Neural progenitor cell (in vitro differentiated cells): ENCODE measurements around the gene SAC3D1. TPM values are rescaled to one million over a fixed set of nuclear protein-coding genes. Genes with fewer than 3 reads are reported as not detected.

Experiments
- DNase-seq: peaks from one replicate; pipeline ENCODE4 v3.0.0-alpha.2; 2016; ENCODE audit warnings: low spot score
- H2AFZ ChIP-seq: fragments of 200-600 bp; sonication (generic); replicated peaks from 2 replicates; pipeline ENCODE4 v1.6.1; 2016; ENCODE audit warnings: antibody characterized with exemption
- H3F3A ChIP-seq: fragments of 200-600 bp; sonication (generic); 2 replicates; pipeline ENCODE4 v1.6.1; 2016; ENCODE audit warnings: antibody characterized with exemption, low read depth
- H3K27ac ChIP-seq: fragments of 200-600 bp; sonication (generic); 2 replicates; pipeline ENCODE4 v1.5.1; 2016; ENCODE audit warnings: mild to moderate bottlenecking
- H3K27me3 ChIP-seq: fragments of 200-600 bp; sonication (generic); 2 replicates; pipeline ENCODE4 v1.6.1; 2016; ENCODE audit warnings: mild to moderate bottlenecking, moderate library complexity
- H3K36me3 ChIP-seq: fragments of 200-600 bp; sonication (generic); 2 replicates; pipeline ENCODE4 v1.5.1; 2016
- H3K4me1 ChIP-seq: fragments of 200-600 bp; sonication (generic); 2 replicates; pipeline ENCODE4 v1.6.1; 2016; ENCODE audit warnings: mixed run types
- H3K4me2 ChIP-seq: fragments of 200-600 bp; sonication (generic); 2 replicates; pipeline ENCODE4 v1.6.1; 2016
- H3K4me3 ChIP-seq: fragments of 200-600 bp; sonication (generic); 2 replicates; pipeline ENCODE4 v1.5.1; 2016
- H3K79me2 ChIP-seq: fragments of 200-600 bp; sonication (generic); 2 replicates; pipeline ENCODE4 v1.6.1; 2016; ENCODE audit warnings: low read depth
- H3K9ac ChIP-seq: fragments of 200-600 bp; sonication (generic); 2 replicates; pipeline ENCODE4 v1.6.1; 2016
- H3K9me3 ChIP-seq: fragments of 200-600 bp; sonication (generic); 2 replicates; pipeline ENCODE4 v1.5.1; 2016; ENCODE audit warnings: low read depth
- H4K20me1 ChIP-seq: fragments of 200-600 bp; sonication (generic); 2 replicates; pipeline ENCODE4 v1.6.1; 2016; ENCODE audit warnings: low read depth
- H3K27ac Mint-ChIP-seq: 3 replicates; pipeline ENCODE4 v1.8.0; 2021; ENCODE audit warnings: mixed read lengths
- H3K27me3 Mint-ChIP-seq: 2 replicates; pipeline ENCODE4 v1.8.0; 2022; ENCODE audit warnings: low read depth, mild to moderate bottlenecking, inconsistent platforms, moderate library complexity, mixed read lengths; ENCODE audit not compliant: insufficient read depth
- H3K36me3 Mint-ChIP-seq: 3 replicates; pipeline ENCODE4 v1.8.0; 2021; ENCODE audit warnings: mixed read lengths
- H3K4me1 Mint-ChIP-seq: 3 replicates; pipeline ENCODE4 v1.8.0; 2021; ENCODE audit warnings: mixed read lengths
- H3K4me3 Mint-ChIP-seq: 3 replicates; pipeline ENCODE4 v1.8.0; 2021; ENCODE audit warnings: mild to moderate bottlenecking, moderate library complexity, mixed read lengths
- H3K9me3 Mint-ChIP-seq: 3 replicates; pipeline ENCODE4 v1.8.0; 2020; ENCODE audit warnings: mixed read lengths
- EZH2 ChIP-seq: fragments of 200-600 bp; sonication (generic); IDR thresholded peaks from 2 replicates; pipeline ENCODE4 v1.6.1; 2017; ENCODE audit warnings: antibody characterized with exemption, mild to moderate bottlenecking, moderate library complexity
- EZH2phosphoT487 ChIP-seq: fragments of 200-600 bp; sonication (generic); IDR thresholded peaks from 2 replicates; pipeline ENCODE4 v1.6.1; 2017; ENCODE audit warnings: antibody characterized with exemption
- total RNA-seq: library from RNA; depleted of rRNA; stranded (reverse); fragments of >200 nt; gene quantifications from 2 replicates; pipeline ENCODE4 v1.2.3, GENCODE V29; 2015; ENCODE audit warnings: low replicate concordance
- TF ChIP-seq, protein P1 (sequence below): fragments of 200-600 bp; sonication (generic); IDR thresholded peaks from 2 replicates; pipeline ENCODE4 v1.5.1; 2017; ENCODE audit warnings: antibody characterized with exemption, mild to moderate bottlenecking

The SAC3D1 gene
- total RNA-seq, 1 donor from 2014 or later: 3.0 TPM

DNA sequence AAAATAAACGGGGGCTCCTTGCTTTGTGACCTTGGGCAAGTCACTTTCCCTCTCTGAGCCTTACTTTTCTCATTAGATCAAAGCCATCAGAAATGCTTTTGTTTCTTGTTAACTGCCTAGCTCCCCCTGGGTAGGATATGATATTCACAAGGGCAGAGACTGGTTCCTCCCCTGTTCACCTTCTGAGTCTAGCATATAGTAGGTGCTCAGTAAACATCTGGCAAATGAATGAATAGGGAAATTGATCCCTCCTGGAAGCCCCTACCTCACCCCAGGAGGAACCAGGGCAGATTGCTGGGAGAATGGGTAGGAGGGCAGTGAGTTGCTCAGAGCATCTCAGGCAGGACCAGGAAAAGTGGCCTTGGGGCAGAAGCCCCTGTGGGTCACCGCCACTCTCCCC, 6.6 kb upstream of the SAC3D1 start:
- Histone ChIP-seq H3K9ac (no peak overlapping the region), H4K20me1 (no peaks in the 10 kb centered on the region), H3F3A (no peaks in the 10 kb centered on the region), H3K36me3 (no peaks in the 10 kb centered on the region), H3K27me3 (no peaks in the 10 kb centered on the region), H3K4me2 (no peak overlapping the region), H3K27ac (no peak overlapping the region), H3K4me1 (no peaks in the 10 kb centered on the region), H3K9me3 (no peaks in the 10 kb centered on the region), H2AFZ (no peak overlapping the region), H3K79me2 (no peaks in the 10 kb centered on the region), H3K4me3 (no peak overlapping the region)
- TF ChIP-seq EZH2phosphoT487 (no peak), EZH2 (no peak)
- TF ChIP-seq, protein P1, sequence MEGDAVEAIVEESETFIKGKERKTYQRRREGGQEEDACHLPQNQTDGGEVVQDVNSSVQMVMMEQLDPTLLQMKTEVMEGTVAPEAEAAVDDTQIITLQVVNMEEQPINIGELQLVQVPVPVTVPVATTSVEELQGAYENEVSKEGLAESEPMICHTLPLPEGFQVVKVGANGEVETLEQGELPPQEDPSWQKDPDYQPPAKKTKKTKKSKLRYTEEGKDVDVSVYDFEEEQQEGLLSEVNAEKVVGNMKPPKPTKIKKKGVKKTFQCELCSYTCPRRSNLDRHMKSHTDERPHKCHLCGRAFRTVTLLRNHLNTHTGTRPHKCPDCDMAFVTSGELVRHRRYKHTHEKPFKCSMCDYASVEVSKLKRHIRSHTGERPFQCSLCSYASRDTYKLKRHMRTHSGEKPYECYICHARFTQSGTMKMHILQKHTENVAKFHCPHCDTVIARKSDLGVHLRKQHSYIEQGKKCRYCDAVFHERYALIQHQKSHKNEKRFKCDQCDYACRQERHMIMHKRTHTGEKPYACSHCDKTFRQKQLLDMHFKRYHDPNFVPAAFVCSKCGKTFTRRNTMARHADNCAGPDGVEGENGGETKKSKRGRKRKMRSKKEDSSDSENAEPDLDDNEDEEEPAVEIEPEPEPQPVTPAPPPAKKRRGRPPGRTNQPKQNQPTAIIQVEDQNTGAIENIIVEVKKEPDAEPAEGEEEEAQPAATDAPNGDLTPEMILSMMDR: no peak
- Mint-ChIP-seq H3K27ac (no peak overlapping the region), H3K9me3 (no peaks in the 10 kb centered on the region), H3K4me1 (no peaks in the 10 kb centered on the region), H3K4me3 (no peak overlapping the region), H3K36me3 (no peaks in the 10 kb centered on the region), H3K27me3 (no peaks in the 10 kb centered on the region)
- DNase-seq: no peak

- Histone ChIP-seq H4K20me1 (no peaks in the 10 kb centered on the region), H3K27ac (no peak overlapping the region), H3K36me3 (no peaks in the 10 kb centered on the region), H3F3A (peaks cover 7% of the 10 kb centered on the region), H3K79me2 (no peaks in the 10 kb centered on the region), H3K4me3 (no peak overlapping the region), H3K4me1 (no peaks in the 10 kb centered on the region), H3K9ac (no peak overlapping the region), H3K4me2 (no peak overlapping the region), H3K9me3 (no peaks in the 10 kb centered on the region), H3K27me3 (no peaks in the 10 kb centered on the region), H2AFZ (no peak overlapping the region)
- H3K27ac Mint-ChIP-seq: no peak overlapping the region
- peaks cover 2% of the 10 kb centered on the region for H3K4me1 Mint-ChIP-seq
- no peak for DNase-seq
- no peaks in the 10 kb centered on the region for H3K36me3 Mint-ChIP-seq
- H3K9me3 Mint-ChIP-seq: no peaks in the 10 kb centered on the region
- H3K4me3 Mint-ChIP-seq: no peak overlapping the region
- no peak for TF ChIP-seq EZH2
- no peak for TF ChIP-seq EZH2phosphoT487
- peaks cover under 1% of the 10 kb centered on the region for H3K27me3 Mint-ChIP-seq
Measured at GRCh38 chr11:65035579-65035978, 5.4 kb upstream of the SAC3D1 start.

- Histone ChIP-seq H3K79me2 (peaks cover 4% of the 10 kb centered on the region), H3K27ac (no peak overlapping the region), H4K20me1 (peaks cover 3% of the 10 kb centered on the region), H3K4me2 (no peak overlapping the region), H3K9ac (no peak overlapping the region), H3F3A (peaks cover 8% of the 10 kb centered on the region), H3K4me3 (no peak overlapping the region), H3K9me3 (no peaks in the 10 kb centered on the region), H3K4me1 (no peaks in the 10 kb centered on the region), H3K36me3 (no peaks in the 10 kb centered on the region), H3K27me3 (no peaks in the 10 kb centered on the region), H2AFZ (no peak overlapping the region)
- Mint-ChIP-seq H3K9me3 (no peaks in the 10 kb centered on the region), H3K36me3 (no peaks in the 10 kb centered on the region), H3K4me1 (peaks cover 2% of the 10 kb centered on the region), H3K27ac (no peak overlapping the region), H3K27me3 (peaks cover 4% of the 10 kb centered on the region), H3K4me3 (no peak overlapping the region)
- TF ChIP-seq EZH2 (no peak), EZH2phosphoT487 (no peak)
- TF ChIP-seq, protein P1: no peak
- no peak for DNase-seq
Measured at GRCh38 chr11:65036931-65037330, 4.1 kb upstream of the SAC3D1 start.

GRCh38 chr11:65040520-65040846, 527 bp upstream of the SAC3D1 start:
- TF ChIP-seq, protein P1: no peak
- TF ChIP-seq EZH2phosphoT487 (no peak), EZH2 (no peak)
- no peak overlapping the region for H3K27ac ChIP-seq
- H3K4me3 ChIP-seq: peak overlapping the region; percentile 76
- no peak overlapping the region for H3K9ac ChIP-seq
- peaks cover 15% of the 10 kb centered on the region for H3K79me2 ChIP-seq
- peak overlapping the region; percentile 99 for H3K4me2 ChIP-seq
- peak overlapping the region; percentile 98 for H2AFZ ChIP-seq
- no peaks in the 10 kb centered on the region for H3K9me3 ChIP-seq
- Mint-ChIP-seq H3K4me3 (peak overlapping the region; percentile 92), H3K27me3 (peaks cover 12% of the 10 kb centered on the region), H3K9me3 (no peaks in the 10 kb centered on the region), H3K36me3 (peaks cover 7% of the 10 kb centered on the region), H3K27ac (peak overlapping the region; percentile 91), H3K4me1 (peaks cover 9% of the 10 kb centered on the region)
- H3F3A ChIP-seq: peaks cover 8% of the 10 kb centered on the region
- H3K36me3 ChIP-seq: no peaks in the 10 kb centered on the region
- H4K20me1 ChIP-seq: peaks cover 17% of the 10 kb centered on the region
- no peak for DNase-seq
- no peaks in the 10 kb centered on the region for H3K27me3 ChIP-seq
- no peaks in the 10 kb centered on the region for H3K4me1 ChIP-seq
